Activated CD8-positive, alpha-beta T cell treated with anti-CD3 and anti-CD28 coated beads, Interleukin-2, amount 10 ng/mL, durations not matched to agents 7 days and 5 days (primary cell): ENCODE results near the gene FFAR3. TPM values are rescaled to one million over a fixed set of nuclear protein-coding genes. Genes with fewer than 3 reads are reported as not detected.

Source experiments
- ATAC-seq: fragments of 150-1000 bp; cut with Tn5 transposase; one replicate; pipeline ENCODE4 v1.10.0; 2021; ENCODE audit warnings: moderate library complexity
- CTCF ChIA-PET: fragments of 350-600 bp; sonication (Branson Sonifier 250); formaldehyde crosslinking; loops from one replicate; lab custom pipeline; 2021; ENCODE audit warnings: antibody characterized with exemption; lab: Charles Lee
- POLR2A ChIA-PET: fragments of 350-600 bp; sonication (Branson Sonifier 250); formaldehyde crosslinking; loops from one replicate; lab custom pipeline; 2021; ENCODE audit warnings: antibody characterized with exemption; lab: Charles Lee
- DNase-seq: peaks from one replicate; pipeline ENCODE4 v3.0.0-alpha.2; 2020
- H3K27ac Mint-ChIP-seq: one replicate; pipeline ENCODE4 v1.8.0; 2021; ENCODE audit warnings: mild to moderate bottlenecking, mixed read lengths
- H3K27me3 Mint-ChIP-seq: one replicate; pipeline ENCODE4 v1.8.0; 2021; ENCODE audit warnings: low read depth, mixed read lengths
- H3K36me3 Mint-ChIP-seq: one replicate; pipeline ENCODE4 v1.8.0; 2021; ENCODE audit warnings: low read depth, mixed read lengths
- H3K4me1 Mint-ChIP-seq: one replicate; pipeline ENCODE4 v1.8.0; 2021; ENCODE audit warnings: low read depth, mixed read lengths
- H3K4me3 Mint-ChIP-seq: one replicate; pipeline ENCODE4 v1.8.0; 2021; ENCODE audit warnings: mild to moderate bottlenecking, mixed read lengths
- H3K9me3 Mint-ChIP-seq: one replicate; pipeline ENCODE4 v1.8.0; 2022; ENCODE audit warnings: mixed read lengths; ENCODE audit not compliant: insufficient read depth
- total RNA-seq, 2 experiments: library from RNA; stranded (reverse); gene quantifications; one replicate each; pipeline ENCODE4 v1.2.3, GENCODE V29; 2021

Gene FFAR3
- total RNA-seq, 2 experiments from 2014 or later = not detected

DNA sequence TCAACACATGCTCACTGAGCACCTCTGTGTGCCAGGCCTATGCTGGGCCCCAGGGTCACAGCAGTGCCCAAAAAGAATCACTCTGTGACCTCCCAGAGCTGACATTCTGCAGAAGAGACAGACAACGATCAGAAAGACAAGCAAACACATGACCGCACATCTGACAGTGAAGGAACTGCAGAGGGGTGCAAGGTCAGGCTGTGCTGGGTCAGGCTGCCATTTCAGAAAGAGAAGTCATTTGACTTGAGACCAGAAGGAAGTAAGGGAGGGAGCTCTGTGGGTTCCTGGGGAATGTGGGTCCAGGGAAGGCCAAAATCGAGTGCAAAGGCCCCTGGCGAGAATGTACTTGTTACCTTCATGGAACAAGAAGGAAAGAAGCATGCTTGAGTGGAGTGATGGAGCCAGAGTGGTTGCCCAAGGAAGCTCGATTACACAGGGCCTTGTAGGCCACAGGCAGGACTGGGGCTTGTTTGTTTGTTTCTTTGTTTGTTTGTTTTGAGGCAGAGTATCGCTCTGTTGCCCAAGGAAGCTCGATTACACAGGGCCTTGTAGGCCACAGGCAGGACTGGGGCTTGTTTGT is 40.7 kb upstream of the FFAR3 start:
- DNase-seq (no peak), ATAC-seq (no peak)
- Mint-ChIP-seq H3K4me3 (no peak overlapping the region), H3K9me3 (no peaks in the 10 kb centered on the region), H3K27ac (no peak overlapping the region), H3K4me1 (peaks cover 8% of the 10 kb centered on the region), H3K27me3 (peaks cover 5% of the 10 kb centered on the region), H3K36me3 (no peaks in the 10 kb centered on the region)
- POLR2A ChIA-PET = no interaction called here
- CTCF ChIA-PET = interaction anchor here (0.6 kb wide), 1 partner anchor 98 kb away, joined by 3 read pairs; no protein-coding TSS in a partner anchor

DNA sequence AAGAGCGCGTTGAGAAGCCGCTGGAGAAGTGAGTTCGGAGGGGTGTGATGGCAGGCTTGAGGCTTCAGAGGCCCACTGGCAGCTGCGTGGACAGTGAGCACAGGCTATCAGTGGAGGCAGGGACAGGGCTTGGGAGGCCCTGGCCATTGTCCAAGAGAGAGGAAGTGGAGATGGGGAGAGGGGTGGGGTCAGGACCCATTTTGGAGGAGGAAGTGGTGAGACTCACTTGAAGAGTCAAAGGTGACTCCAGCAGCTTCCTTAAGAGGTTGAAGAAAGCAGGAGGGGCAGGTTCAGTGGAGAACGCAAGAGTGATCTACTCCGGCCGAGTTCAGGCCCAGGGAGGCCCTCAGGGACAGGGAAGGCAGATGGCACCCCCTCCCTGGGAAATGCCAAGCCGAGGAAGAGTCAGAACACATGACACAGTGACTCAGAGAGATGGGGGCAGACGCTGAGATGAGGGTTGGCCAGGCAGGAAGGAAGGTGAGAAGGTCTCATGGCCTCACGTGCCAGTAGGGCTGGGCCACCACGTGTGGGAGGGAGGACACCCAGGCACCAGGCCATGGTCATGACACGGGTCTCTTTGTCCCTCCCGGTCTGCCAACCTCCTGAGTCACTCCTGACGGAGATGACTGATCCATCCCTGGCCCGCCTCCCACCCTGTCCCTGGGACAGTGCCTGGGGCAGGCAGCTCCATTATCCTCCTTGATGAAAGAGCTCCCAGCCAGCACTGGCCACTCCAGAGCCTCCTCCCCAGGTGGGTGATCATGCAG is 39.4 kb upstream of the FFAR3 start:
- ChIA-PET POLR2A (no interaction called here), CTCF (no interaction called here)
- no peak overlapping the region for H3K27ac Mint-ChIP-seq
- no peak overlapping the region for H3K4me3 Mint-ChIP-seq
- H3K4me1 Mint-ChIP-seq = peaks cover 8% of the 10 kb centered on the region
- H3K36me3 Mint-ChIP-seq = no peaks in the 10 kb centered on the region
- no peaks in the 10 kb centered on the region for H3K9me3 Mint-ChIP-seq
- DNase-seq (no peak), ATAC-seq (no peak)
- H3K27me3 Mint-ChIP-seq = peaks cover 5% of the 10 kb centered on the region

DNA sequence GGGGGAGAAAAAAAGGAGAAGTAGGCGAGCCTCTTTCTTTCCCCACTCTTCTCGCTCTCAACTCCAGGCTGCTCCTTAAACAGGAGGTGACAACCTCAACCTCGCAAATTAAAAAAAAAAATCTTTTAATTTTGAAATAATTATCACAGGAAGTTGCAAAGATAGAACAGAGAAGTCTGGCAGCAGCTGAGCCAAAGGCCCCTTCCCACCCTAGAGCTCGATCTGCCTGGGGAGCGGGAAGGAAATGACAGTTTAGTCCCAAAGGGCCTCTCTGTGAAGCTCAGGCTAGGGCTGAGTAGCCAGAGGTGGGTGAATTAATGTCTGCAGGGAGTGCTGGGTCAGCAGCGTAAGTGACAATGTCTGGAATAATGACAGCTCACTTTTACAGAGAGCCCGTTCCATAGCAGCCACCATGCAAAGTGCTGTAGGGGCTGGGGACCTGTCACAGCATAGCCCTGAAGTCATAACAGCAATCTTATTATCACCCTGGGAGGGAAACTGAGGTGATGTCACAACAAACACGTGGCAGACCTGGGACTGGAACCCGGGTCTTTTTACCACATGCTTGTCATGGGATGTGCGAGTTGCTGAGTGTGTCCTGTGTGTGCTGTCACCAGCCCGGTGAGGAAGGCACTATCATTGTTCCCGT is 38.1 kb upstream of the FFAR3 start:
- POLR2A ChIA-PET = no interaction called here
- H3K27ac Mint-ChIP-seq = no peak overlapping the region
- peaks cover 9% of the 10 kb centered on the region for H3K27me3 Mint-ChIP-seq
- no peak for ATAC-seq
- CTCF ChIA-PET = no interaction called here
- H3K4me3 Mint-ChIP-seq = no peak overlapping the region
- no peaks in the 10 kb centered on the region for H3K9me3 Mint-ChIP-seq
- peaks cover 8% of the 10 kb centered on the region for H3K4me1 Mint-ChIP-seq
- no peaks in the 10 kb centered on the region for H3K36me3 Mint-ChIP-seq
- DNase-seq = no peak

DNA sequence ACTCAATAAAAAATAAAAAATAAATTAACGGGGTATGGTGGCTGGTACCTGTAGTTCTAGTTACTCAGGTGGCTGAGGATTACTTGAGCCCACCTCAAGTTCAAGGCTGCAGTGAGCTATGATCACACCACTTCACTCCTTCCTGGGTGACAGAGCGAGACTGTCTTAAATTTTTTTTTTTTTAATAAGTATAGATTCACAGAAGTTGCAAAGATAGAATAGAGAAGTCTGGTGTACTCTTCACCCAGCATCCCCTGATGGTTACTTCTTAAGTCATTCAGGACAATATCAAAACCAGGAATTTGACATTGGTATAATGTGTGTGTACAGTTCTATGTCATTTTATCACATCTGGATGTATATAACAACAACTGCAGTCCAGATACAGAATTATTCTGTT is 37.0 kb upstream of the FFAR3 start:
- CTCF ChIA-PET = no interaction called here
- ATAC-seq (no peak), DNase-seq (no peak)
- Mint-ChIP-seq H3K36me3 (no peaks in the 10 kb centered on the region), H3K4me3 (no peak overlapping the region), H3K27me3 (peaks cover 15% of the 10 kb centered on the region), H3K4me1 (peaks cover 8% of the 10 kb centered on the region), H3K9me3 (no peaks in the 10 kb centered on the region), H3K27ac (no peak overlapping the region)
- POLR2A ChIA-PET = no interaction called here

DNA sequence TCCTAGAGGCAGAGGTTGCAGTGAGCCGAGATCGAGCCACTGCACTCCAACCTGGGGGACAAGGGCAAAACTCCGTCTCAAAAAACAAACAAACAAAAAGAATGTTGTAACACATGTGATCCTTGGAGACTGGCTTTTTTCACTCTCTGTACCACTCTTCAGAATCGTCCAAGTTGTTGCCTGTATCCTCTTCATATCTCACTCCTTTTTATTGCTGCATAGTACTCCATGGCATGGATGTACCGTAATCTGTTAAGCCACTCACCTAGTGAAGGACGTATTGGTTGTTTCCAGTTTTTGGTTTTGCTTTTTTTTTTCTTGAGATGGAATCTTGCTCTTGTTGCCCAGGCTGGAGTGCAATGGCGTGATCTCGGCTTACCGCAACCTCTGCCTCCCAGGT is 36.2 kb upstream of the FFAR3 start:
- Mint-ChIP-seq H3K4me3 (no peak overlapping the region), H3K4me1 (peaks cover 8% of the 10 kb centered on the region), H3K27me3 (peaks cover 15% of the 10 kb centered on the region), H3K36me3 (no peaks in the 10 kb centered on the region), H3K27ac (no peak overlapping the region), H3K9me3 (no peaks in the 10 kb centered on the region)
- DNase-seq (no peak), ATAC-seq (no peak)
- ChIA-PET POLR2A (no interaction called here), CTCF (no interaction called here)

DNA sequence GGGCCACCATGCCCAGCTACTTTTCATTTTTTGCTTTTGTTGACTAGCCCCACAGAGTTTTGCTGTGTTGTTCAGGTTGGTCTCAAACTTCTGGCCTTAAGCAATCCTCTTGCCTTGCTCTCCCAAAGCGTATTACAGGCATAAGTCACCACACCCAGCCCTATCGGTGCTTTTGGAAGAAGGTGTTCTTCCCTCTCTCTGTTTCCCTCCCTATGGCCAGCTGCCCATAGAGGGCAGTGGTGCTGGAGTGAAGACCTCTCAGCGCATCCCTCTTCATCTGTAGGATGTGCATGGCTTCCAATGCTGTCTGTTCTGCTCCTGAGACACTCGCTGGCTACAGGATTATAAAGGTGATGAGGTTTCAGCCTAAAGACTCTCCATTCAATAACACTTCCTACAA is 30.6 kb upstream of the FFAR3 start:
- no peaks in the 10 kb centered on the region for H3K9me3 Mint-ChIP-seq
- peaks cover 12% of the 10 kb centered on the region for H3K4me1 Mint-ChIP-seq
- POLR2A ChIA-PET = no interaction called here
- no peaks in the 10 kb centered on the region for H3K36me3 Mint-ChIP-seq
- H3K27ac Mint-ChIP-seq = no peak overlapping the region
- ATAC-seq (no peak), DNase-seq (no peak)
- H3K4me3 Mint-ChIP-seq = no peak overlapping the region
- CTCF ChIA-PET = interaction anchor here (1.3 kb wide), 1 partner anchor 167 kb away, joined by 5 read pairs; no protein-coding TSS in a partner anchor
- H3K27me3 Mint-ChIP-seq = peaks cover 9% of the 10 kb centered on the region

DNA sequence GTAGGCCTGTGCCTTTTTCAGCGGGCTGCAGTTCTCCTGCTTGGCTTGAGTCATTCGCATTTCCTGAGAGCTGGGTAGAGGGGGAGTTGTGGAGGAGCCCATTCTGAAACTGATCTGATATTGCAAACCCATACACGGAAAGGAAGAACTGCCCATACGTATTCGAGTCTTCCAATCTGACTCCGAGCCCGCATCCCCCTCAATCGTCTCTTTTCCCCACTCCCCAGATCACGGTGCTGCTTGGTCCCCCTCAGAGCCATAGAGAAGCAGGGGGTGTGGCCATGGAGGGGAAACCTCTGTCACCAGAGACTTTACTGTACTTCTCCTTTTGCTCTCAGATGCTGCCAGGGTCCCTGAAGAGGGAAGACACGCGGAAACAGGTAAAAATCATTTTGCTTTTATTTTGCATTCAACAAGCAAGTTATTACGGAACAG is 29.4 kb upstream of the FFAR3 start, which contains the start of gene CD22:
CD22 (plus strand) TSS at position 337 of the 435 bp plus-strand sequence. CDS start 2,854 bp downstream, outside the sequence.
- ChIA-PET POLR2A (no interaction called here), CTCF (no interaction called here)
- H3K4me3 Mint-ChIP-seq = no peak within 1 kb of the TSS
- ATAC-seq (no peak), DNase-seq (no peak)
- no peak within 1 kb of the TSS for H3K27ac Mint-ChIP-seq
- H3K9me3 Mint-ChIP-seq = no peaks in the 10 kb centered on the region
- H3K27me3 Mint-ChIP-seq = peaks cover 9% of the 10 kb centered on the region
- no peaks in the 10 kb centered on the region for H3K36me3 Mint-ChIP-seq
- H3K4me1 Mint-ChIP-seq = peaks cover 21% of the 10 kb centered on the region

DNA sequence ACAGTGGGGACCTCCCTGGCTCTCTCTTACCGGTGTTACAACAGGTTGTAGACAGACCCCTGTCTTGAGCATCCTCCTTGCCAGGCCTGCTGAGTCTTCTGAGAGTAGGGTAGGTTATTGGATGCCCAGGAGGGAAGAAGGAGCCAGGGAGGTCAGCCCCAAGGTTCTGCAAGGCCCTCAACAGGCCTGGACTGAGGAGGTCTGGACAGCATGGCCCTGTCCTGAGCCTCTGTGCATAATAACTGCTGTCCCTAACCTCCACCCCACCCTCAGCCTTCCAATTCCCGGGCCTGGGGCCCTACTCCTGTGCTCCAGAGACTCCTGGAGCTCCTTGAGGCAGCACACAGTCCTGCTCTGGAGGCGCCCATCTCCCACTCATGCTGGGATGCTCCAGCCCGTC is 28.9 kb upstream of the FFAR3 start:
- H3K4me3 Mint-ChIP-seq = no peak overlapping the region
- no peak for ATAC-seq

DNA sequence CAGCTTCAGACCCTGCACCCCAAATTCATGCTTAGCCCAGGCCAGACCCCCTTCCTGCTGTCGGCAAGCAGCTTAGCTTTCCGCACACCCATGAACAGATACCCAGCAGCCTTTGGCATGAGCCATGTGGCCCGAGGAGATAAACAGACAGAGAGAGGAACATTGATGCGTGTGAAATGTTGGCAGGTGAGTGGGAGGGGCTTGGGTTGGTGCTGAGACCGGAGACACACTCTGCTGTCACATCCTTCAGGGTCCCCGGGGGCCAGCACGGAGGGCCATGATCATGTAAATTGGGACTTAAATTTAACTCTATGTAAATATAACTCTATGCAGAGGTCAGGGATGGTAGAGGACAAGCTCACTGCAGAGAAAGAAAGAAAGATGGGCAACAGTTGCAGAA is 27.8 kb upstream of the FFAR3 start:
- H3K27ac Mint-ChIP-seq = no peak overlapping the region
- H3K36me3 Mint-ChIP-seq = no peaks in the 10 kb centered on the region
- ChIA-PET CTCF (no interaction called here), POLR2A (no interaction called here)
- no peak overlapping the region for H3K4me3 Mint-ChIP-seq
- peaks cover 5% of the 10 kb centered on the region for H3K27me3 Mint-ChIP-seq
- DNase-seq = no peak
- no peaks in the 10 kb centered on the region for H3K9me3 Mint-ChIP-seq
- ATAC-seq = no peak
- H3K4me1 Mint-ChIP-seq = peaks cover 21% of the 10 kb centered on the region

More for the DNA sequence above, 28.9 kb upstream of the FFAR3 start:
- Mint-ChIP-seq H3K27me3 (peaks cover 9% of the 10 kb centered on the region), H3K36me3 (no peaks in the 10 kb centered on the region), H3K4me1 (peaks cover 21% of the 10 kb centered on the region), H3K9me3 (no peaks in the 10 kb centered on the region), H3K27ac (no peak overlapping the region)
- CTCF ChIA-PET = no interaction called here
- POLR2A ChIA-PET = no interaction called here
- no peak for DNase-seq

DNA sequence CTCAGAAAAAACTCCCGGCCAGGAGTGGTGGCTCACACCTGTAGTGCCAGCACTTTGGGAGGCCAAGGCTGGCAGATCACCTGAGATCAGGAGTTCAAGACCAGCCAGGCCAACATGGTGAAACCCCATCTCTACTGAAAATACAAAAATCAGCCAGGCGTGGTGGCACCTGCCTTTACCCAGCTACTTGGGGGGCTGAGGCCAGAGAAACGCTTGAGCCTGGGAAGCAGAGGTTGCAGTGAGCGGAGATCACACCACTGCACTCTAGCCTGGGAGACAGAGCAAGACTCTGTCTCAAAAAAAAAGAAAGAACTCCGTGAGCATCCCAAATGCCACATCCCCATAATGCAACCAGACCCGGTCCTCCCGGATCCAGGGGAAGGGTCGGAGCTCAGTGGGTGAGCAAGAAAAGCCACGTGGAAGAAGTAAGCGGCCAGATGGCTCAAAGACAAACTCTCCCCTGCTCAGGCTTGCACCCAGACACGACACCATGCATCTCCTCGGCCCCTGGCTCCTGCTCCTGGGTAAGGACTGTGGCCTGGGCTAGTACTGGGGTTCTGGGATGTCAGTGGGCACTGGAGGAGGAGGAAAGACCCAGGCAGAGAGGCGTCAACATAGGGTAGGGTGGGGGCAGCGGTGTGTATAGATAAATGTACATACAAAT is 26.6 kb upstream of the FFAR3 start:
- Mint-ChIP-seq H3K9me3 (no peaks in the 10 kb centered on the region), H3K27ac (no peak overlapping the region), H3K4me1 (peaks cover 21% of the 10 kb centered on the region), H3K27me3 (no peaks in the 10 kb centered on the region), H3K4me3 (no peak overlapping the region), H3K36me3 (no peaks in the 10 kb centered on the region)
- ChIA-PET POLR2A (no interaction called here), CTCF (interaction anchor here (1.2 to 1.7 kb wide), 2 partner anchors 51 to 137 kb away, joined by 3 to 8 read pairs; no protein-coding TSS in a partner anchor)
- ATAC-seq (no peak), DNase-seq (no peak)

DNA sequence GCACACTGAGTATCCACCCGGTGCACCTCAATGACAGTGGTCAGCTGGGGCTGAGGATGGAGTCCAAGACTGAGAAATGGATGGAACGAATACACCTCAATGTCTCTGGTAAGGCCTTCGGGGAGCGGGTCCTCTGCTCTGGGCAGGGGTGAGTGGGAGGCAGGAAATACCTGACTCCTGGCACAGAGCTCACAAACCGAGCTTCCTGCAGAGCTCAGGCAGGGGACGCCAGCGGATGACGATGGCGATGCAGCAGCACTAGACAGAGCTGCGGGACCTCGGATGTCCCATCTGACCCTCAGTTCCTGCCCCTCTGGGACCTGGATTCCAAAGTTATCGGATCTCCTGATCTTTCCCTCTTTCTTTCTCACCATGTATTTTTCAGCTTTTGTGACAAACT is 25.4 kb upstream of the FFAR3 start:
- no peaks in the 10 kb centered on the region for H3K36me3 Mint-ChIP-seq
- ATAC-seq = peak; percentile 83
- POLR2A ChIA-PET = no interaction called here

More for the DNA sequence above, 25.4 kb upstream of the FFAR3 start:
- Mint-ChIP-seq H3K9me3 (no peaks in the 10 kb centered on the region), H3K27me3 (no peaks in the 10 kb centered on the region), H3K4me3 (no peak overlapping the region), H3K27ac (peak overlapping the region; percentile 31), H3K4me1 (peaks cover 24% of the 10 kb centered on the region)
- DNase-seq = peak; percentile 54
- CTCF ChIA-PET = interaction anchor here (0.7 to 1.8 kb wide), 9 partner anchors 9 to 266 kb away, joined by 3 to 8 read pairs (median 4); partner anchors contain the start of gene FFAR1
